GM12878 (cell line): ENCODE measurements around the gene AIFM1. TPM values are rescaled to one million over a fixed set of nuclear protein-coding genes. Genes with fewer than 3 reads are reported as not detected.

ENCODE experiments used
- ATAC-seq: fragments of 200-7000 bp; cut with Tn5 transposase; 3 replicates; pipeline ENCODE4 v1.9.1; 2020; ENCODE audit warnings: mild to moderate bottlenecking, moderate library complexity
- BruUV-seq: library from RNA; stranded (reverse); fragments of 400-500 nt; replicated peaks from 2 replicates; lab custom pipeline; 2021; lab: Mats Ljungman, UMichigan
- CTCF ChIA-PET: fragments of 300-600 bp; sonication (Branson Sonifier 250); formaldehyde crosslinking; extraction: SDS; loops from one replicate; lab custom pipeline; 2021; ENCODE audit warnings: inconsistent platforms; lab: Yijun Ruan, JAX
- POLR2A ChIA-PET: fragments of 350-600 bp; formaldehyde crosslinking; extraction: SDS; loops from one replicate; lab custom pipeline; 2021; ENCODE audit warnings: inconsistent platforms; lab: Charles Lee
- RAD21 ChIA-PET: fragments of 300-600 bp; sonication (Branson Sonifier 250); formaldehyde crosslinking; loops from one replicate; lab custom pipeline; 2023; ENCODE audit warnings: antibody characterized with exemption; ENCODE audit not compliant: unreplicated experiment; lab: Charles Lee
- SMC1A ChIA-PET: fragments of 300-600 bp; sonication (Branson Sonifier 250); formaldehyde crosslinking; loops from one replicate; lab custom pipeline; 2023; ENCODE audit not compliant: unreplicated experiment, uncharacterized antibody; lab: Charles Lee
- DNase-seq: peaks from one replicate; pipeline ENCODE4 v3.0.0-alpha.2; 2011; ENCODE audit warnings: low read depth, low spot score
- FAIRE-seq: peaks from 3 replicates; lab custom pipeline; 2011; peaks lifted over from hg19 to GRCh38; lab: Jason Lieb, UNC
- H2AFZ ChIP-seq: 2 replicates; pipeline ENCODE4 v1.6.0; 2011; ENCODE audit warnings: low read depth, low read length, control low read depth; ENCODE audit not compliant: control insufficient read depth
- H3K27ac ChIP-seq: 2 replicates; pipeline ENCODE4 v1.5.1; 2011; ENCODE audit warnings: control low read depth; ENCODE audit not compliant: control insufficient read depth, insufficient read depth
- H3K27me3 ChIP-seq, 2 experiments: replicated peaks in 1 of 2; 2 replicates each; pipeline versions ENCODE4 v1.6.0 to v1.6.1; 2011; ENCODE audit warnings: low read length in 1 of 2; ENCODE audit not compliant: control insufficient read depth in 2 of 2, insufficient read depth in 2 of 2
- H3K36me3 ChIP-seq, 2 experiments: 2 replicates each; pipeline ENCODE4 v1.5.1; 2011; ENCODE audit warnings: low read length in 1 of 2; ENCODE audit not compliant: control insufficient read depth in 2 of 2, insufficient read depth in 2 of 2
- H3K4me1 ChIP-seq: 2 replicates; pipeline ENCODE4 v1.6.1; 2011; ENCODE audit warnings: mild to moderate bottlenecking, low read length, moderate library complexity, mixed read lengths; ENCODE audit not compliant: control insufficient read depth, insufficient read depth
- H3K4me2 ChIP-seq: 2 replicates; pipeline ENCODE4 v1.6.0; 2011; ENCODE audit warnings: control low read depth; ENCODE audit not compliant: control insufficient read depth, insufficient read depth
- H3K4me3 ChIP-seq: fragments of 200-600 bp; sonication (generic); 2 replicates; pipeline ENCODE4 v1.5.1; 2016
- H3K79me2 ChIP-seq: 2 replicates; pipeline ENCODE4 v1.6.0; 2011; ENCODE audit warnings: low read length; ENCODE audit not compliant: control insufficient read depth, insufficient read depth
- H3K9ac ChIP-seq: 2 replicates; pipeline ENCODE4 v1.8.0; 2011; ENCODE audit warnings: low read length, control low read depth, mixed read lengths; ENCODE audit not compliant: control insufficient read depth, insufficient read depth
- H3K9me3 ChIP-seq: replicated peaks from 3 replicates; pipeline ENCODE4 v1.5.1; 2011; ENCODE audit warnings: mild to moderate bottlenecking, low read length; ENCODE audit not compliant: control insufficient read depth, insufficient read depth
- H4K20me1 ChIP-seq: 2 replicates; pipeline ENCODE4 v1.6.0; 2011; ENCODE audit not compliant: control insufficient read depth, insufficient read depth
- ASH2L ChIP-seq: fragments of 300-600, 200-600 bp; sonication (generic); IDR thresholded peaks from 2 replicates; pipeline ENCODE4 v1.6.1; 2017; ENCODE audit warnings: low read depth, mild to moderate bottlenecking, borderline replicate concordance
- BRCA1 ChIP-seq: IDR thresholded peaks from 2 replicates; pipeline ENCODE4 v1.6.1; 2011; ENCODE audit warnings: low read depth, low read length, improper control_type of control experiment
- MTA3 ChIP-seq: IDR thresholded peaks from 2 replicates; pipeline ENCODE4 v1.6.1; 2012; ENCODE audit warnings: low read length, inconsistent platforms, borderline replicate concordance
- MYC ChIP-seq: IDR thresholded peaks from 2 replicates; pipeline ENCODE4 v1.6.1; 2011; ENCODE audit warnings: mild to moderate bottlenecking, low read length, moderate library complexity, inconsistent platforms; ENCODE audit not compliant: insufficient read depth, insufficient replicate concordance, insufficient read length, severe bottlenecking
- NFXL1 ChIP-seq: fragments of 450-650 bp; IDR thresholded peaks from 2 replicates; pipeline ENCODE4 v1.6.1; 2017; ENCODE audit warnings: antibody characterized with exemption, mild to moderate bottlenecking, borderline replicate concordance
- NFYA ChIP-seq: IDR thresholded peaks from 2 replicates; pipeline ENCODE4 v1.6.1; 2011; ENCODE audit warnings: low read depth, mild to moderate bottlenecking, low read length, improper control_type of control experiment, borderline replicate concordance
- SKIL ChIP-seq: fragments of 450-650 bp; IDR thresholded peaks from 2 replicates; pipeline ENCODE4 v1.6.1; 2017; ENCODE audit warnings: mild to moderate bottlenecking, low read depth, inconsistent platforms; ENCODE audit not compliant: poor library complexity, severe bottlenecking
- SMC3 ChIP-seq: IDR thresholded peaks from 2 replicates; pipeline ENCODE4 v1.6.1; 2011; ENCODE audit warnings: low read length, improper control_type of control experiment, borderline replicate concordance
- TCF12 ChIP-seq: IDR thresholded peaks from 2 replicates; pipeline ENCODE4 v1.6.1; 2011; ENCODE audit warnings: low read depth, mild to moderate bottlenecking, low read length
- WRNIP1 ChIP-seq: IDR thresholded peaks from 2 replicates; pipeline ENCODE4 v1.6.1; 2011; ENCODE audit warnings: low read depth, low read length, improper control_type of control experiment, borderline replicate concordance
- ZNF217 ChIP-seq: fragments of 450-650 bp; IDR thresholded peaks from 2 replicates; pipeline ENCODE4 v1.6.1; 2017; ENCODE audit warnings: antibody characterized with exemption, mild to moderate bottlenecking
- ZNF384 ChIP-seq: IDR thresholded peaks from 2 replicates; pipeline ENCODE4 v1.6.1; 2012; ENCODE audit warnings: low read depth, mild to moderate bottlenecking, low read length, improper control_type of control experiment, borderline replicate concordance
- WGBS: methylation state at CpG from one replicate; pipeline ENCODE4 v1.1.6; 2016; ENCODE audit warnings: low lambda C conversion rate; ENCODE audit not compliant: insufficient replicate concordance, insufficient coverage; ENCODE audit errors: missing lambda C conversion rate; 5-methylcytosine and 5-hydroxymethylcytosine counted together
- in situ Hi-C: fragments of 300-500 bp; cut with MboI; formaldehyde crosslinking; loops from 9 replicates; pipeline ENCODE4 v1.14.3; 2018; ENCODE audit warnings: mixed read lengths
- intact Hi-C: fragments of 100-400 bp; cut with micrococcal nuclease; formaldehyde crosslinking; loops from one replicate; pipeline ENCODE4 v1.14.2; 2022; ENCODE audit not compliant: unreplicated experiment
- polyA plus RNA-seq, 11 experiments: library from polyadenylated mRNA; depleted of rRNA in 4 of 11; unstranded in 6 of 11; stranded (reverse) in 5 of 11; fragments of >200 nt; fragmentation: Nextera tagmentation in 4 of 11; fragmentation: Illumina TruSeq in 1 of 11; extraction: Ambion mirVana in 4 of 11; extraction: Trizol in 1 of 11; gene quantifications; 1 replicate in 1 of 11; 2 replicates in 10 of 11; pipeline versions ENCODE4 v1.2.1 to v1.2.3, GENCODE V29; 2011 to 2016; ENCODE audit warnings: inconsistent platforms in 2 of 11, missing spikeins in 2 of 11, low read depth in 1 of 11
- total RNA-seq, 4 experiments: library from RNA; depleted of rRNA in 3 of 4; stranded (reverse); fragments of >200 nt in 3 of 4; fragmentation: Illumina TruSeq in 1 of 4; extraction: Trizol in 1 of 4; gene quantifications; 2 replicates each; pipeline versions ENCODE4 v1.2.1 to v1.2.3, GENCODE V29; 2013 to 2021
- TF ChIP-seq, protein P1 (sequence below): IDR thresholded peaks from 2 replicates; pipeline ENCODE4 v1.6.1; 2012; ENCODE audit warnings: improper control_type of control experiment, low read depth, low read length; ENCODE audit not compliant: insufficient replicate concordance

The AIFM1 gene
- total and polyA plus RNA-seq, 10 of the 15 experiments (the other 5 are each of a cell fraction or from before 2014, with no cell fraction given): 44.2 to 121 (median 80.0) TPM

- Histone ChIP-seq H3K4me1 (peaks cover 30% of the 10 kb centered on the region), H4K20me1 (no peaks in the 10 kb centered on the region), H3K9me3 (no peaks in the 10 kb centered on the region), H2AFZ (no peak overlapping the region), H3K4me2 (0 out of 2 replicates have a peak overlapping the region, but pooled peaks have one; percentile 24), H3K79me2 (no peaks in the 10 kb centered on the region), H3K36me3 (no peaks in the 10 kb centered on the region), H3K27ac (no peak overlapping the region)
- no peak for DNase-seq
- intact Hi-C loops: loop anchor here (5.0 kb wide), 1 partner anchor 51 kb away; the partner anchor contains the start of gene RAB33A
- 65% methylated on average over 13 of the region's 13 CpGs for WGBS
- RAD21 ChIA-PET: interaction anchor here (1.1 to 5.6 kb wide), 7 partner anchors 13 to 71 kb away, joined by 4 to 75 read pairs (median 6); no protein-coding TSS in a partner anchor
- CTCF ChIA-PET: interaction anchor here (0.6 to 6.4 kb wide), 12 partner anchors 27 to 197 kb away, joined by 3 to 75 read pairs (median 6); partner anchors contain the start of gene AIFM1
- ATAC-seq: no peak
- no peak for TF ChIP-seq SMC3
- TF ChIP-seq ASH2L: no peak
- no peak for TF ChIP-seq NFYA
- no peak for TF ChIP-seq ZNF384
- TF ChIP-seq ZNF217: no peak
- no peak for TF ChIP-seq WRNIP1
- no peak for TF ChIP-seq BRCA1
- TF ChIP-seq SKIL: no peak
- TF ChIP-seq, protein P1, sequence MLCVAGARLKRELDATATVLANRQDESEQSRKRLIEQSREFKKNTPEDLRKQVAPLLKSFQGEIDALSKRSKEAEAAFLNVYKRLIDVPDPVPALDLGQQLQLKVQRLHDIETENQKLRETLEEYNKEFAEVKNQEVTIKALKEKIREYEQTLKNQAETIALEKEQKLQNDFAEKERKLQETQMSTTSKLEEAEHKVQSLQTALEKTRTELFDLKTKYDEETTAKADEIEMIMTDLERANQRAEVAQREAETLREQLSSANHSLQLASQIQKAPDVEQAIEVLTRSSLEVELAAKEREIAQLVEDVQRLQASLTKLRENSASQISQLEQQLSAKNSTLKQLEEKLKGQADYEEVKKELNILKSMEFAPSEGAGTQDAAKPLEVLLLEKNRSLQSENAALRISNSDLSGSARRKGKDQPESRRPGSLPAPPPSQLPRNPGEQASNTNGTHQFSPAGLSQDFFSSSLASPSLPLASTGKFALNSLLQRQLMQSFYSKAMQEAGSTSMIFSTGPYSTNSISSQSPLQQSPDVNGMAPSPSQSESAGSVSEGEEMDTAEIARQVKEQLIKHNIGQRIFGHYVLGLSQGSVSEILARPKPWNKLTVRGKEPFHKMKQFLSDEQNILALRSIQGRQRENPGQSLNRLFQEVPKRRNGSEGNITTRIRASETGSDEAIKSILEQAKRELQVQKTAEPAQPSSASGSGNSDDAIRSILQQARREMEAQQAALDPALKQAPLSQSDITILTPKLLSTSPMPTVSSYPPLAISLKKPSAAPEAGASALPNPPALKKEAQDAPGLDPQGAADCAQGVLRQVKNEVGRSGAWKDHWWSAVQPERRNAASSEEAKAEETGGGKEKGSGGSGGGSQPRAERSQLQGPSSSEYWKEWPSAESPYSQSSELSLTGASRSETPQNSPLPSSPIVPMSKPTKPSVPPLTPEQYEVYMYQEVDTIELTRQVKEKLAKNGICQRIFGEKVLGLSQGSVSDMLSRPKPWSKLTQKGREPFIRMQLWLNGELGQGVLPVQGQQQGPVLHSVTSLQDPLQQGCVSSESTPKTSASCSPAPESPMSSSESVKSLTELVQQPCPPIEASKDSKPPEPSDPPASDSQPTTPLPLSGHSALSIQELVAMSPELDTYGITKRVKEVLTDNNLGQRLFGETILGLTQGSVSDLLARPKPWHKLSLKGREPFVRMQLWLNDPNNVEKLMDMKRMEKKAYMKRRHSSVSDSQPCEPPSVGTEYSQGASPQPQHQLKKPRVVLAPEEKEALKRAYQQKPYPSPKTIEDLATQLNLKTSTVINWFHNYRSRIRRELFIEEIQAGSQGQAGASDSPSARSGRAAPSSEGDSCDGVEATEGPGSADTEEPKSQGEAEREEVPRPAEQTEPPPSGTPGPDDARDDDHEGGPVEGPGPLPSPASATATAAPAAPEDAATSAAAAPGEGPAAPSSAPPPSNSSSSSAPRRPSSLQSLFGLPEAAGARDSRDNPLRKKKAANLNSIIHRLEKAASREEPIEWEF: no peak
- TF ChIP-seq NFXL1: no peak
- no peak for TF ChIP-seq MYC
- TF ChIP-seq TCF12: no peak
- no peak for TF ChIP-seq MTA3
- TF ChIP-seq, all 136 proteins: peak for 0
- Histone ChIP-seq H3K27me3 (no peaks in the 10 kb centered on the region), H3K9ac (no peak overlapping the region), H3K4me3 (no peak overlapping the region)
- POLR2A ChIA-PET: interaction anchor here (0.7 to 3.7 kb wide), 7 partner anchors 9 to 388 kb away, joined by 3 to 23 read pairs (median 5); no protein-coding TSS in a partner anchor
- FAIRE-seq: no peak
- in situ Hi-C loops: no loop called here
- BruUV-seq: no TSS peak
- SMC1A ChIA-PET: interaction anchor here (0.6 to 5.3 kb wide), 5 partner anchors 13 to 438 kb away, joined by 3 to 68 read pairs (median 4); no protein-coding TSS in a partner anchor
Measured at GRCh38 chrX:130121505-130121800, 44.2 kb downstream of the AIFM1 start.
